PFSK-1 (cell line): ENCODE results near the gene SUCLG2.

ENCODE experiments used
- REST ChIP-seq, 2 experiments: IDR thresholded peaks; 2 replicates each; pipeline versions ENCODE4 v1.6.1 to v1.8.0; 2011 to 2012; ENCODE audit warnings: low read depth in 2 of 2, low read length in 2 of 2, control low read depth in 1 of 2, inconsistent platforms in 1 of 2, mild to moderate bottlenecking in 1 of 2, moderate library complexity in 1 of 2; ENCODE audit not compliant: insufficient read depth in 1 of 2
- SIN3A ChIP-seq: IDR thresholded peaks from 2 replicates; pipeline ENCODE4 v1.6.1; 2012; ENCODE audit warnings: mild to moderate bottlenecking, low read length, moderate library complexity, borderline replicate concordance; ENCODE audit not compliant: insufficient read depth
- TAF1 ChIP-seq: IDR thresholded peaks from 2 replicates; pipeline ENCODE4 v1.6.1; 2012; ENCODE audit warnings: low read length, control low read depth, borderline replicate concordance; ENCODE audit not compliant: insufficient read depth

GRCh38 chr3:67478423-67478822, 176.0 kb downstream of the SUCLG2 start:
- TF ChIP-seq REST (IDR thresholded peaks at IDR 0.05; ENCODE audit: insufficient read depth in 1 of 2, low read depth in 2 of 2, low read length in 2 of 2) (no peak), SIN3A (no peak), TAF1 (no peak)
